Measurements from ENCODE around the gene C10orf71.

C10orf71 gene

DNA sequence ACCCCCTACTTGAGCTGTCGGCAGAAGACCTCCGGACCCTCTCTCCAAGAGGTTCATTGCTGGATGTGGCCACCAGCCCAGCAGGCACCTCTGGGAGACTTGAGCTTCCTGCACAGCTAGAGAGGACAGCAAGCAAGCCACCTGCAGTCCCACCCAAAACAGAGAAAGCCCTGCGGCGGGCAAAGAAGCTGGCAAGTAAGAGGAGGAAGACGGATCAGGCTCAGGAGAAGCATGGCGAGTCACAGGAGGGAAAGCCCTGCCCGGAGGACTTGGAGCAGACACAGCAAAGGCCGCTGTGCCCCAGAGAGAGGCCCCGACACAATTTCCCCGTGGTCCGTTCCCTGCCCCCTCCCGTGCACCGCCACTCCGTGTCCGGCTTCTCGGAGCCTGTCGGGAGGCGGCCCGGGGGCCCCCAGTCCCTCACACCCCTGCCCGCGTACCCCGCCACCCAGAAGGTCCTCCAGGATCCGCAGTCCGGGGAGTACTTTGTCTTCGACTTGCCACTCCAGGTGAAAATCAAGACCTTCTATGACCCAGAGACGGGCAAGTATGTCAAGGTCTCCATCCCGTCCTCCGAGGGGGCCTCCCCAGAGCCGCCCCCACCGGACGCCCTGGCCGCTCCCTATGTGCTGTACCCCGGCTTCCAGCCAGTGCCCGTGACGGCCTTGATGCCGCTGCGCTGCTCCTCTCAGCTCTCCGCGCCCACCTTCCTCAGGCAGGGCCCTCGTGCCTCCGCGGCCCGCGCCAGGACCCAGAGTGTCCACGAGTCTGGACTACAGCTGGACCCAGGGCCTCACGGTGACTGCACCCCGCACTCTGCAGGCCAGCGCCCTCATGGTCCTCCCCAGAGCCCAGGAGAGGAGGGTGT lies 27.2 kb downstream of the C10orf71 start:
- ChIA-PET POLR2A (no interaction called here), CTCF (no interaction called here)
- no peak for DNase-seq (ENCODE audit: extremely low spot score)
- TF ChIP-seq CTCF (IDR thresholded peaks at IDR 0.05; ENCODE audit: control extremely low read depth, extremely low read depth, low read depth, missing control alignments): no peak

DNA sequence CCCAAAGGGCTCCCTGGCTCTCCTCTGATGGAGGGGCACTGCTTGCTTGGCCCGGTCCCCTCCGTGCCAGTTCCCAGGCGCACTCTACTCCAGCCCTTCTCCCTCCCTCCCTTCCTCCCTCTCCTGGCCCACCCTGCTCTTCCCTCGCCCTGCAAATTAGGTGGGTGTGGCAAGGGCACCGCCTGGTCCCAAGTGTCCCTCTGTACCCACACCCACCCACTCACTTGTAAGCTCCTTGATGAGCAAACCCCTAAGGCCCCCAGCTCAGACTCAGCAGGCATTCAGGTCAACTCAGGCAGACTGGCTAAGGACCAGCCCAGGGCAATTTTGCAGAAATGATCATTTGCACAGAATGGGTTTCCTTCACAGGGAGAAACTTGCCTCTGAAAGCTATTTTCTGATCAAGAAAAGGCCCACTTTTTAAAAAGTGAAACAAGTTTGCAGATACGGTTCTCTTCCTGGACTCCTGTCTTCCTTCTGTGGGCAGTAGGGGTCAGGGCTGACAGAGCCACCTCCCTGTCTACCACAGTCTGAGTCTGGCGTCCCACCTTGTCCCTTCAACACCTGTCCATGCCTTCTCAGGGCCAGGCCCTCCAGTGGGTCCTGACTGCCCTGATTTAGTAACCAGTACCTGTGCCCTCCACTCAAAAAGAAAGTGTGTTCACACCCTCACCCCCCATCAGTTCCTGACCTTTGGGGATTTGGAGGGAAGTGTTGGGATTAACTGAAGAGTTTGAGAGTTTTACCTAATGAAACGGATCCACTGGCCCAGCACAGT lies 28.3 kb downstream of the C10orf71 start:
- no peak for TF ChIP-seq CTCF (IDR thresholded peaks at IDR 0.05; ENCODE audit: control extremely low read depth, extremely low read depth, low read depth, missing control alignments)
- ChIA-PET CTCF (no interaction called here), POLR2A (no interaction called here)
- no peak for DNase-seq (ENCODE audit: extremely low spot score)

- no peak for TF ChIP-seq CTCF (IDR thresholded peaks at IDR 0.05; ENCODE audit: control extremely low read depth, extremely low read depth, low read depth, missing control alignments)
- no peak for DNase-seq (ENCODE audit: extremely low spot score)
- ChIA-PET POLR2A (no interaction called here), CTCF (interaction anchor here (1.2 kb wide), 1 partner anchor 184 kb away, joined by 3 read pairs; no protein-coding TSS in a partner anchor)
These were observed 29.6 kb downstream of the C10orf71 start for GRCh38 chr10:49328401-49329145.

DNA sequence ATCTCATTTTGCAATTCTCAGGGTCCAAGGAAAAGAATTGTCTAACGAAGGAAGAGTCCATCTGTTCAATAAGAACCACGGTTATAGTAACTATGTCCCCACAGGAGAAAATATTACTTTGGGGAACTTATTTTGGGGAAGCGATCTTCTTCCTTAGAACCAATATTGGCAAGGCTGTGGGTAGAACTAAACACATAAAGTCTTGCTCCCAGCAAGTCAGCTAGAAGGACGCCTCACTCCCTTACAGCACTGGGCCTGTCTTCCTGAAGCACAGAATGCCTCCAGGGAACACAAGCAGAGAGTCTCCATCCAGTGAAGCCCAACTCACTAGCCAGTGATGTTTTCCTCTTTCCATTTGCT lies 30.2 kb downstream of the C10orf71 start:
- POLR2A ChIA-PET: no interaction called here
- CTCF ChIA-PET: interaction anchor here (1.2 kb wide), 1 partner anchor 183 kb away, joined by 3 read pairs; no protein-coding TSS in a partner anchor
- DNase-seq (ENCODE audit: extremely low spot score): no peak
- TF ChIP-seq CTCF (IDR thresholded peaks at IDR 0.05; ENCODE audit: control extremely low read depth, extremely low read depth, low read depth, missing control alignments): no peak

GRCh38 chr10:49330127-49330665 lies 31.2 kb downstream of the C10orf71 start:
- ChIA-PET POLR2A (no interaction called here), CTCF (interaction anchor here (1.2 kb wide), 2 partner anchors 22 to 182 kb away, joined by 3 read pairs; no protein-coding TSS in a partner anchor)
- no peak for DNase-seq (ENCODE audit: extremely low spot score)
- TF ChIP-seq CTCF (IDR thresholded peaks at IDR 0.05; ENCODE audit: control extremely low read depth, extremely low read depth, low read depth, missing control alignments): no peak

GRCh38 chr10:49331431-49331830 lies 32.5 kb downstream of the C10orf71 start:
- no peak for TF ChIP-seq CTCF (IDR thresholded peaks at IDR 0.05; ENCODE audit: control extremely low read depth, extremely low read depth, low read depth, missing control alignments)
- ChIA-PET CTCF (no interaction called here), POLR2A (no interaction called here)
- no peak for DNase-seq (ENCODE audit: extremely low spot score)

All from GM10248 (cell line).